K562 (cell line): ENCODE measurements around the gene MRAS.

ENCODE experiments used
- GABPB1 ChIP-seq: sonication (generic); formaldehyde crosslinking; IDR thresholded peaks from 2 replicates; pipeline ENCODE4 v1.8.0; 2022; ENCODE audit warnings: mild to moderate bottlenecking, missing genetic modification reagents
- MTA3 ChIP-seq: fragments of 450-650 bp; formaldehyde crosslinking; IDR thresholded peaks from 2 replicates; pipeline ENCODE4 v1.6.1; 2017; ENCODE audit warnings: mild to moderate bottlenecking, borderline replicate concordance
- POLR2A ChIP-seq: fragments of 450-650 bp; conservative IDR thresholded peaks from 2 replicates; pipeline ENCODE4 v1.6.1; 2016
- STAG1 ChIP-seq: sonication (generic); formaldehyde crosslinking; IDR thresholded peaks from 2 replicates; pipeline ENCODE4 v1.5.0; 2020; ENCODE audit warnings: missing genetic modification reagents, borderline replicate concordance
- TAF1 ChIP-seq: IDR thresholded peaks from 2 replicates; pipeline ENCODE4 v1.6.1; 2011; ENCODE audit warnings: mild to moderate bottlenecking, low read length, moderate library complexity; ENCODE audit not compliant: insufficient read depth, control insufficient read depth, severe bottlenecking; ENCODE audit errors: extremely low read depth
- TCF7L2 ChIP-seq: fragments of 150-350 bp; IDR thresholded peaks from 2 replicates; pipeline ENCODE4 v1.6.1; 2016; ENCODE audit warnings: low read depth, mild to moderate bottlenecking, low read length, moderate library complexity
- TEAD1 ChIP-seq, 2 experiments: fragments of 450-650 bp in 1 of 2; sonication (generic) in 1 of 2; formaldehyde crosslinking; IDR thresholded peaks; 2 replicates each; pipeline versions ENCODE4 v1.4.0 to v1.8.0; 2020 to 2022; ENCODE audit warnings: mild to moderate bottlenecking in 2 of 2, missing genetic modification reagents in 1 of 2
- ZFX ChIP-seq: sonication (generic); formaldehyde crosslinking; IDR thresholded peaks from 2 replicates; pipeline ENCODE4 v1.8.0; 2022; ENCODE audit warnings: mild to moderate bottlenecking, missing genetic modification reagents, moderate library complexity
- ZNF274 ChIP-seq: IDR thresholded peaks from 2 replicates; pipeline ENCODE4 v1.6.1; 2011; ENCODE audit warnings: low read depth, mild to moderate bottlenecking, low read length, moderate library complexity, borderline replicate concordance
- TF ChIP-seq, protein P1 (sequence below): fragments of 250-450 bp; sonication (Bioruptor Pico); IDR thresholded peaks from 2 replicates; pipeline ENCODE4 v1.8.0; 2021; ENCODE audit warnings: moderate library complexity, mild to moderate bottlenecking, inconsistent platforms
- TF ChIP-seq, protein P2 (sequence below), 3 experiments: IDR thresholded peaks in 2 of 3; conservative IDR thresholded peaks in 1 of 3; 2 replicates each; pipeline ENCODE4 v1.5.1; 2011 to 2012; ENCODE audit warnings: low read length in 3 of 3, mild to moderate bottlenecking in 3 of 3, control low read depth in 2 of 3, improper control_type of control experiment in 1 of 3, inconsistent platforms in 1 of 3, low read depth in 1 of 3, mixed read lengths in 1 of 3, moderate library complexity in 1 of 3; ENCODE audit not compliant: insufficient read depth in 2 of 3
- TF ChIP-seq, protein P3 (sequence below): fragments of 250-450 bp; sonication (Bioruptor Pico); IDR thresholded peaks from 2 replicates; pipeline ENCODE4 v1.5.0; 2021

DNA sequence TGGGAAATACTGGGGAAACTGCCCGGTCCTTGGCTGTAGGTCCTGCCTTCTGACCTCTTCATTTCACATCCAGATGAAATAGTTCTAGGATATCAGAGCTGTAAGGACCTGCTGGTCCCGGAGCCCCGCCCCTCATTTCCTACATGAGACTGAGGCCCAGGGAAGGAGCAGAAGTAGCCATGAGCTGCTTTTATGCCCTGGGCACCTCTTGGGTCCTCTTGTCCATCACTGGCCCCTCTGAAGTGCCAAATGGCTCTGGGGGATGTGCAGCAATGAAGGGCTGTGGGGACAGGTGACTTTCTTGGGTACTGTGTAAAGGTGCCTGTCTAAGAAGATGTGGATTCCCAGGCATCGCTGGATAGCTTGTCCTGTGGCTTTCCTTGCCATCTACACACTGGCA, 45.8 kb downstream of the MRAS start:
- TF ChIP-seq, protein P1, sequence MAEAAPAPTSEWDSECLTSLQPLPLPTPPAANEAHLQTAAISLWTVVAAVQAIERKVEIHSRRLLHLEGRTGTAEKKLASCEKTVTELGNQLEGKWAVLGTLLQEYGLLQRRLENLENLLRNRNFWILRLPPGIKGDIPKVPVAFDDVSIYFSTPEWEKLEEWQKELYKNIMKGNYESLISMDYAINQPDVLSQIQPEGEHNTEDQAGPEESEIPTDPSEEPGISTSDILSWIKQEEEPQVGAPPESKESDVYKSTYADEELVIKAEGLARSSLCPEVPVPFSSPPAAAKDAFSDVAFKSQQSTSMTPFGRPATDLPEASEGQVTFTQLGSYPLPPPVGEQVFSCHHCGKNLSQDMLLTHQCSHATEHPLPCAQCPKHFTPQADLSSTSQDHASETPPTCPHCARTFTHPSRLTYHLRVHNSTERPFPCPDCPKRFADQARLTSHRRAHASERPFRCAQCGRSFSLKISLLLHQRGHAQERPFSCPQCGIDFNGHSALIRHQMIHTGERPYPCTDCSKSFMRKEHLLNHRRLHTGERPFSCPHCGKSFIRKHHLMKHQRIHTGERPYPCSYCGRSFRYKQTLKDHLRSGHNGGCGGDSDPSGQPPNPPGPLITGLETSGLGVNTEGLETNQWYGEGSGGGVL (CRISPR knock-in tag), result no peak
- TF ChIP-seq, protein P2, sequence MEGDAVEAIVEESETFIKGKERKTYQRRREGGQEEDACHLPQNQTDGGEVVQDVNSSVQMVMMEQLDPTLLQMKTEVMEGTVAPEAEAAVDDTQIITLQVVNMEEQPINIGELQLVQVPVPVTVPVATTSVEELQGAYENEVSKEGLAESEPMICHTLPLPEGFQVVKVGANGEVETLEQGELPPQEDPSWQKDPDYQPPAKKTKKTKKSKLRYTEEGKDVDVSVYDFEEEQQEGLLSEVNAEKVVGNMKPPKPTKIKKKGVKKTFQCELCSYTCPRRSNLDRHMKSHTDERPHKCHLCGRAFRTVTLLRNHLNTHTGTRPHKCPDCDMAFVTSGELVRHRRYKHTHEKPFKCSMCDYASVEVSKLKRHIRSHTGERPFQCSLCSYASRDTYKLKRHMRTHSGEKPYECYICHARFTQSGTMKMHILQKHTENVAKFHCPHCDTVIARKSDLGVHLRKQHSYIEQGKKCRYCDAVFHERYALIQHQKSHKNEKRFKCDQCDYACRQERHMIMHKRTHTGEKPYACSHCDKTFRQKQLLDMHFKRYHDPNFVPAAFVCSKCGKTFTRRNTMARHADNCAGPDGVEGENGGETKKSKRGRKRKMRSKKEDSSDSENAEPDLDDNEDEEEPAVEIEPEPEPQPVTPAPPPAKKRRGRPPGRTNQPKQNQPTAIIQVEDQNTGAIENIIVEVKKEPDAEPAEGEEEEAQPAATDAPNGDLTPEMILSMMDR (IDR thresholded peaks at IDR 0.05 in 2 of 3, conservative IDR thresholded peaks at IDR 0.05 in 1 of 3; ENCODE audit: insufficient read depth in 2 of 3, low read depth in 1 of 3, low read length in 3 of 3), result no peak
- no peak for TF ChIP-seq ZFX (CRISPR knock-in tag)
- no peak for TF ChIP-seq STAG1 (CRISPR knock-in tag)
- no peak for TF ChIP-seq ZNF274
- TF ChIP-seq TCF7L2, result no peak
- TF ChIP-seq, protein P3, sequence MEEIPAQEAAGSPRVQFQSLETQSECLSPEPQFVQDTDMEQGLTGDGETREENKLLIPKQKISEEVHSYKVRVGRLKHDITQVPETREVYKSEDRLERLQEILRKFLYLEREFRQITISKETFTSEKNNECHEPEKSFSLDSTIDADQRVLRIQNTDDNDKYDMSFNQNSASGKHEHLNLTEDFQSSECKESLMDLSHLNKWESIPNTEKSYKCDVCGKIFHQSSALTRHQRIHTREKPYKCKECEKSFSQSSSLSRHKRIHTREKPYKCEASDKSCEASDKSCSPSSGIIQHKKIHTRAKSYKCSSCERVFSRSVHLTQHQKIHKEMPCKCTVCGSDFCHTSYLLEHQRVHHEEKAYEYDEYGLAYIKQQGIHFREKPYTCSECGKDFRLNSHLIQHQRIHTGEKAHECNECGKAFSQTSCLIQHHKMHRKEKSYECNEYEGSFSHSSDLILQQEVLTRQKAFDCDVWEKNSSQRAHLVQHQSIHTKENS, result no peak
- no peak for TF ChIP-seq POLR2A
- no peak for TF ChIP-seq TAF1
- TF ChIP-seq MTA3, result no peak
- TF ChIP-seq TEAD1 (CRISPR knock-in tag; IDR thresholded peaks at IDR 0.05), result no peak
- no peak for TF ChIP-seq GABPB1
